GM20000 (cell line): Measurements from ENCODE around the gene RSPH6A.

Experiments
- DNase-seq: peaks from one replicate; pipeline ENCODE4 v3.0.0; 2012; ENCODE audit warnings: low spot score
- TF ChIP-seq, protein P1 (sequence below): IDR thresholded peaks from 2 replicates; pipeline ENCODE4 v1.5.1; 2012; ENCODE audit warnings: mild to moderate bottlenecking, control low read depth; ENCODE audit errors: extremely low read depth, missing control alignments

The RSPH6A gene

DNA sequence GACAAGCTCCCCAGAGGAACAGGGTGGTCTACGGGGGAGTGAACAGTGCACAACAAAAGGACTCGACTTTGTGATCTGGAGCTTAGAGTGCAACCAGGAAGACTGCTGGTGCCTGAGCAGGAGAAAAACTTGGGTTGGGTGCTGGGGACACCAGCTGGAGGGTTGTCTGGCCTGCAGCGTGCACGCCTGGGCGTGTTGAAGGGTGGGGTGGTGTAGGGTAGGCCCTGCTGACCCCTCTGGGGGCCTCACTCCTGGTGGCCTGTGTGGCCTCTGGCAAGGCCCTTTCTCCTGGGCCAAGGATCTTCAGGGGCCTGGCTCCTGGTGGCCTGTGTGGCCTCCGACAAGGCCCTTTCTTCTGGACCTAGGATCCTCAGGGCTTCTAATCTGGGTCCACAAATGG, 4.7 kb upstream of the RSPH6A start:
- TF ChIP-seq, protein P1, sequence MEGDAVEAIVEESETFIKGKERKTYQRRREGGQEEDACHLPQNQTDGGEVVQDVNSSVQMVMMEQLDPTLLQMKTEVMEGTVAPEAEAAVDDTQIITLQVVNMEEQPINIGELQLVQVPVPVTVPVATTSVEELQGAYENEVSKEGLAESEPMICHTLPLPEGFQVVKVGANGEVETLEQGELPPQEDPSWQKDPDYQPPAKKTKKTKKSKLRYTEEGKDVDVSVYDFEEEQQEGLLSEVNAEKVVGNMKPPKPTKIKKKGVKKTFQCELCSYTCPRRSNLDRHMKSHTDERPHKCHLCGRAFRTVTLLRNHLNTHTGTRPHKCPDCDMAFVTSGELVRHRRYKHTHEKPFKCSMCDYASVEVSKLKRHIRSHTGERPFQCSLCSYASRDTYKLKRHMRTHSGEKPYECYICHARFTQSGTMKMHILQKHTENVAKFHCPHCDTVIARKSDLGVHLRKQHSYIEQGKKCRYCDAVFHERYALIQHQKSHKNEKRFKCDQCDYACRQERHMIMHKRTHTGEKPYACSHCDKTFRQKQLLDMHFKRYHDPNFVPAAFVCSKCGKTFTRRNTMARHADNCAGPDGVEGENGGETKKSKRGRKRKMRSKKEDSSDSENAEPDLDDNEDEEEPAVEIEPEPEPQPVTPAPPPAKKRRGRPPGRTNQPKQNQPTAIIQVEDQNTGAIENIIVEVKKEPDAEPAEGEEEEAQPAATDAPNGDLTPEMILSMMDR, result no peak
- no peak for DNase-seq

DNA sequence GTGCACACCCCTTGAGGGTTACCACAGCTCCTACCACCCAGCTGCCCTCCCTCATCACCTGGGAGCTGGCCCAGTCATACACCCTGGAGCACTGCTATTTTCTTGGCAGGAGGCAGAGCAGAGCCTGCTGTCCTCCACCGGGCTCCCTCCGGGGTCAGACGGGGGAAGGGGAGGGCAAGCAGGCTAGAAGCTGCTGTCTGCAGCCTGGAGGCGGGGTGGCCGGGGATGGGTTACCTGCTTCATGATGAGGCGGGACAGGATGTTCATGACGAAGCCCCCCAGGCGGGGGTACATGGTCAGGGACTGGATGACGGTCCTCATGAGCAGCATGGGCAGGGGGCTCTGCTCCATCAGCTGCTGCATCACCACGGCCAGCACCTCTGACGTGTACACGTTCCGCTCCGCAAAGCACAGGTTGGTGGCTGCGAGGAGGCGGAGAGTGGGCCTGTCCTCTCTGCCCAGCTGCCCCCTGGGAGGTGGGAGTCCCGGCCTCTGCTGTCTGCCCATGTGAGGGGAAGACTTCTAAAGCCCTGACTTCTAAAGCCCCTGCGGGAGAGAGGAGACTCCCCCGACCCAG, 2.7 kb upstream of the RSPH6A start:
- TF ChIP-seq, protein P1, result no peak
- no peak for DNase-seq

DNA sequence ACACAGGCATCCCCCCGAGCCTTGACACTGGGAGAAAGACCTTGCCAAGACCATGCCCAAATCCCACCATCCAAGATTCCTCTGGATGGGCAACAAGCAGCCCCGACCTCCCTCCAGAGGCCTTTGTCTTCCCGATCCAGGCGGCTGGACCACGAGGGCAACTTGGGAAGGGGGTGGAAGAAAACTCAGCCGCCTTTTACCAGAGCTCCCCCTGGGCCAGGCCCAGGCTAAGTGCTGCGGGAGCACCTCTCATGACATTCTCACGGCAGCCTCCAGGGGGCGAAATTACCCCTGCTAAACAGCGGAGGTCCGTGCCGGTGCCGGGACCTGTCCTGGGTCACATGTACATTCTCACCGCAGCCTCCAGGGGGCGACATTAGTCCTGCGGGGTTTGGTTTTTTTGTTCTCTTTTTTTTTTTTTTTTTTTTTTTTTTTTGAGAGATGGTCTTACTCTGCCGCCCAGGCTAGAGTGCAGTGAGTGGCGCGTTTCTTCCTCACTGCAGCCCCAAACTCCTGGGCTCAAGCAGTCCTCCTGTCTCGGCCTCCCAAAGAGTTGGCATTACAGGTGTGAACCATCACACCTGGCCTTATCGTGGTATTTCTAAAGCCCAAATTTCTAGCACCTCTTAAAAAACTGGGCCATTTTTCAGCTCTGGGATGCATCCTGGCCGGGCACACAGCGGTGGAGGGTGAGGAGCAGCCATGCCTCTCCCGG, 2.1 kb upstream of the RSPH6A start:
- DNase-seq, result peak; percentile 99

DNA sequence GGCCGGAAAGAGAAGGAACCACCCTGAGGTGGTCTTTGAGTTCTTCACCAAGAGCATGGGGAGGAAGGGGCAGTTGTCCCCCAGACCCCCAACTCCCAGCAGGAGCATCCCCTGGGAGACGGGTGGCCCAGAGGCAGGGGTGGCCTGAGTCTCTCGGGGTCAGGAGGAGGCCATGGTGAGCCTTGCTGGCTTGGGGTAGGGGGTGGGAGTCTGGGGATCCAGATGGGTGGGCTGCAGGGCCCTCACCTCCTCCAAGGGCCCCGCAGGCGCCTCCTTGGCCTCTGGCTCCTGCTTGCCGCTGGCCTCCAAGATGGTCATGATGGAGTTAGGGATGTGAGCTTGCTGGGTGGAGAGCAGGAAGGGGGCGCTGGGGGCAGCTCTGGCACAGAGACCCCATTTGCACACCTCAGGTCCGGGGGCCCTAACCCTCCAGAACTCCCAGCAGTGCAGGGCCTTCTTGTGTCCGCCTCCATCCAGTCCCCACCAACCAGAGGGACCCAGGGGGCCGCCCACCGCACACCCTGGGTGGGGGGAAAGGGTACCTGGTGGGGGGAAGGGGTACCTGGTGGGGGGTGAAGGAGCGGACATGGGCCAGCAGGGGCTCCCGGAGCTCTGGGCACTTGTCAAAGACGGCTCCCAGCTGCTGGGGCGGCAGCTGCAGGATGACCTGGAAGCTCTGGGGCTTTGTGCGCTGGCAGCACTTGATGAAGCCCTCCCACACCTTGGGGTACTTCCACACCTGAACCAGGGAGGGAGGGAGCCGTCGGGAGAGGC, 1.3 kb upstream of the RSPH6A start:
- TF ChIP-seq, protein P1, result no peak
- peak; percentile 42 for DNase-seq

More for the DNA sequence above, 2.1 kb upstream of the RSPH6A start:
- TF ChIP-seq, protein P1, result peak; percentile 93

DNA sequence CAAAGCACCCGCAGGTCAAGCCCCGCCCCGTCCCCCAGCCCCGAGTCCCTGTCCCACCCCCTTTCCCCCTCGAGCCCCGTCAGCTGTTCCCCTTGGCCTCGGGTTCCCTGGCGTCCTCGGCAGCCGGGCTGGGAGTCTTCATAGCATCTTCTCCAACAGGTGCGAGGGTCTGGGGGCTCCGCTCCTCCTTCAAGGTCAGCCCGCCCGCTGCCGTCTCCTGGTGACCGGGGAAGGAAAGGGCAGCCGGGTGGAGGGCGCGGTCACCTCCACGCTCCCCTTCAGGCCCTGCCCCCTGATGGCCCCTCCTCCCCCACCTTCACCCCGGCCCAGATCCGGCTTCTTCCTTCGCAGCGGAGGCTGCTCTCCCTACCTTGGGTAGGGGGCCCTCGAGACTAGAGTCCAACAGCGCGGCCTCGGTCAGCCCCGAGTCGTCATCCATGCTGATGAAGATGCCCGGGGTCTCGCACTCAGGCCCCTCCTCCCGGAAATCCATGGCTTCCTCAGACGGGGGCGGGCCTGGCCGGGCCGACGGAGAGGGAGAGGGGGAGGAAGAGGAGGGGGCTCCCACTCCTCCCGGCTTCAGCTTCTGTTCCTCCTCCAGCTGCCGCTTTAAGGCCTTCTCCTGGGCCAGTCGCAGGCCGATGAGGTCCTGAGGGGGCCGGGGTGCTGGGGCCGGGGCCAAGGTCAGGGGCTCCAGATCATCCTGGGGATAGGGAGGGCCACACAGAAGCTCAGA, 541 bp upstream of the RSPH6A start:
- DNase-seq, result no peak
- TF ChIP-seq, protein P1, result no peak

DNA sequence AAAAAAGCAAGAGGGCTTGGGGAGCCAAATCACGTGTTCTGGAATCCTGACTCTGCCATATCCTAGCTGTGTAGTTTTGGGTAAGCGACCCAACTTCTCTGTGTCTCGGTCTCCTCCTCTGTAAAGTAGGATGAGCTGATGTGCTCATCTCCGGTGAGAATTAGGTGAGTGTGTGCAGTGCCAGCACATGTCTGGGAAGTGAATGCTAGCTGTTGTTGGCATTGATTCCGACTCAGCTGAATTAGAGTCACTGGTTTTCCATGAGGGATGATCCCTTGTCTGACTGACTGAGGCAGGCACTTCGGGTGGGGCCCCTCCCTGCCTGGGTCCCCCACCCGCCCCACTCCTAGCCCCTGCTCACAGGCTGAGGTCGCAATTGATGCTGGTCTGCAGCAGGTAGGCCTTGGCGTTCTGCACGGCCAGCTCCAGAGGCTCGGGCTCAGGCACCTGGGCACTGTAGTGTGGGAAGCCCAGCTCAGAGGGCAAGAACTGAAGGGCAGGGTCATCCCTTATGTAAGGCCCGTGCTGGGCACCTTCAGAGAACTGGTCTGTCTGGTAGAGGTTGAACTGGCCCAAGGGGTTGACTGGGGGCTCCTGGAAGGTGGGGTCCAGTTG, 835 bp downstream of the RSPH6A start:
- DNase-seq, result no peak
- TF ChIP-seq, protein P1, result no peak
